ENCODE results near the gene CDKN2B-AS1. TPM values are rescaled to one million over a fixed set of nuclear protein-coding genes. Genes with fewer than 3 reads are reported as not detected.

Gene CDKN2B-AS1
- total and polyA plus RNA-seq, 2 of the 13 experiments (the other 11 are each of a cell fraction or from before 2014, with no cell fraction given), result 0.64 to 2.3 TPM

GRCh38 chr9:21988056-21988990 is 6.3 kb upstream of the CDKN2B-AS1 start:
- in situ Hi-C loops (cut with HindIII; ENCODE audit: extremely low pct_ligation_motif_present, low pct_unique_long_range_greater_than_20kb), result no loop called here
- no peak overlapping the region for H2AFZ ChIP-seq (ENCODE audit: low read length)
- H3K9ac ChIP-seq (ENCODE audit: insufficient read depth, low read depth, low read length), result no peak overlapping the region
- peaks cover 1% of the 10 kb centered on the region for H3K4me1 ChIP-seq (ENCODE audit: insufficient read depth, low read length)
- POLR2A ChIA-PET, result no interaction called here
- no peak overlapping the region for H3K27ac ChIP-seq (ENCODE audit: extremely low read length, insufficient read depth, low read length)
- CTCF ChIA-PET (ENCODE audit: low intra/inter-chr PET ratio, low total read pairs), result no interaction called here
- no peak overlapping the region for H3K4me3 ChIP-seq (replicated peaks in 1 of 3; ENCODE audit: insufficient read depth in 1 of 3, low read depth in 2 of 3, low read length in 3 of 3)
- no peaks in the 10 kb centered on the region for H3K36me3 ChIP-seq (replicated peaks in 1 of 2; ENCODE audit: control insufficient read depth in 1 of 2, insufficient read depth in 2 of 2, low read length in 2 of 2)
- intact Hi-C loops (cut with micrococcal nuclease; ENCODE audit: unreplicated experiment), result no loop called here
- peaks cover 0 to 3% of the 10 kb centered on the region in 2 experiments; a peak in 1 of 5 replicates for H3K27me3 ChIP-seq (ENCODE audit: control insufficient read depth in 1 of 2, insufficient read depth in 2 of 2, low read length in 2 of 2)
- no peak for DNase-seq (ENCODE audit: low spot score)
- WGBS (ENCODE audit: low lambda C conversion rate), result 58% methylated on average over 9 of the region's 9 CpGs
- BruUV-seq (replicated peaks), result no TSS peak
- no peak for ATAC-seq
- H3K9me3 ChIP-seq (ENCODE audit: low read length), result no peaks in the 10 kb centered on the region
- no peak overlapping the region for H3K4me2 ChIP-seq (ENCODE audit: low read depth, low read length)
- no peak for FAIRE-seq
- H3K79me2 ChIP-seq (ENCODE audit: insufficient read depth, low read length), result no peaks in the 10 kb centered on the region
- no peaks in the 10 kb centered on the region for H4K20me1 ChIP-seq (ENCODE audit: insufficient read depth, low read length)
- no peak for TF ChIP-seq ZNF326 (CRISPR knock-in tag; IDR thresholded peaks at IDR 0.05; ENCODE audit: borderline replicate concordance)
- TF ChIP-seq TP53 (CRISPR knock-in tag; conservative IDR thresholded peaks at IDR 0.05), result no peak
- no peak for TF ChIP-seq MZF1 (CRISPR knock-in tag; IDR thresholded peaks at IDR 0.05; ENCODE audit: borderline replicate concordance)
- TF ChIP-seq CHCHD3 (CRISPR knock-in tag; IDR thresholded peaks at IDR 0.05), result no peak
- no peak for TF ChIP-seq NCOR1 (IDR thresholded peaks at IDR 0.05; ENCODE audit: borderline replicate concordance, low read length)
- no peak for TF ChIP-seq SMAD1 (CRISPR knock-in tag; IDR thresholded peaks at IDR 0.05; ENCODE audit: borderline replicate concordance, low read depth)
- no peak for TF ChIP-seq SMC3 (IDR thresholded peaks at IDR 0.05; ENCODE audit: low read length)
- TF ChIP-seq ZNF619 (CRISPR knock-in tag; IDR thresholded peaks at IDR 0.05), result no peak
- TF ChIP-seq ZBTB2 (CRISPR knock-in tag; IDR thresholded peaks at IDR 0.05; ENCODE audit: low read depth), result no peak
- TF ChIP-seq ZNF670 (CRISPR knock-in tag; IDR thresholded peaks at IDR 0.05; ENCODE audit: borderline replicate concordance), result no peak
- no peak for TF ChIP-seq TMF1 (CRISPR knock-in tag; IDR thresholded peaks at IDR 0.05; ENCODE audit: low read depth)
- no peak for TF ChIP-seq ZBTB1 (CRISPR knock-in tag; IDR thresholded peaks at IDR 0.05; ENCODE audit: borderline replicate concordance)
- no peak for TF ChIP-seq IRF2 (CRISPR knock-in tag; IDR thresholded peaks at IDR 0.05)
- no peak for TF ChIP-seq SP140L (CRISPR knock-in tag; IDR thresholded peaks at IDR 0.05; ENCODE audit: borderline replicate concordance)
- TF ChIP-seq ZNF850 (CRISPR knock-in tag; conservative IDR thresholded peaks at IDR 0.05), result no peak
- no peak for TF ChIP-seq THAP9 (CRISPR knock-in tag; IDR thresholded peaks at IDR 0.05; ENCODE audit: borderline replicate concordance)
- no peak for TF ChIP-seq TBX3 (IDR thresholded peaks at IDR 0.05; ENCODE audit: borderline replicate concordance)
- no peak for TF ChIP-seq DPF2 (CRISPR knock-in tag; IDR thresholded peaks at IDR 0.05; ENCODE audit: borderline replicate concordance, low read depth)
- TF ChIP-seq ZNF513 (CRISPR knock-in tag; conservative IDR thresholded peaks at IDR 0.05), result no peak

Measured in HepG2 (cell line).